Thymus (tissue), 11 donors: Measurements from ENCODE around the gene TNFAIP8L1. TPM values are rescaled to one million over a fixed set of nuclear protein-coding genes. Genes with fewer than 3 reads are reported as not detected.
A peak's percentile ranks its signal among the peaks of the same experiment; 100 is the strongest.

ENCODE experiments used
- DNase-seq, 9 donors: peaks; one replicate each; pipeline ENCODE4 v3.0.0-alpha.2; 2013; ENCODE audit warnings: low spot score in 9 of 9, low read depth in 6 of 9, missing footprints in 1 of 9
- H3K27ac ChIP-seq, 2 donors: one replicate each; pipeline ENCODE4 v1.5.1; 2013; ENCODE audit warnings: control low read depth in 1 of 2, low read depth in 1 of 2, low read length in 1 of 2, mild to moderate bottlenecking in 1 of 2, moderate library complexity in 1 of 2
- H3K27me3 ChIP-seq, 2 donors: one replicate each; pipeline ENCODE4 v1.5.1; 2013; ENCODE audit warnings: low read length in 1 of 2; ENCODE audit not compliant: control insufficient read depth in 2 of 2, insufficient read depth in 1 of 2
- H3K36me3 ChIP-seq, 2 donors: one replicate each; pipeline ENCODE4 v1.5.1; 2013; ENCODE audit warnings: low read length in 1 of 2, mild to moderate bottlenecking in 1 of 2, moderate library complexity in 1 of 2; ENCODE audit not compliant: control insufficient read depth in 2 of 2, insufficient read depth in 2 of 2
- H3K4me1 ChIP-seq, 2 donors: one replicate each; pipeline ENCODE4 v1.5.1; 2013; ENCODE audit warnings: low read length in 2 of 2; ENCODE audit not compliant: control insufficient read depth in 2 of 2, insufficient read depth in 2 of 2
- H3K4me3 ChIP-seq, 2 donors: one replicate each; pipeline ENCODE4 v1.5.1; 2013; ENCODE audit warnings: low read length in 2 of 2, control low read depth in 1 of 2, mild to moderate bottlenecking in 1 of 2
- H3K9me3 ChIP-seq, 2 donors: one replicate each; pipeline ENCODE4 v1.5.1; 2013; ENCODE audit warnings: low read length in 1 of 2, mild to moderate bottlenecking in 1 of 2; ENCODE audit not compliant: control insufficient read depth in 2 of 2, insufficient read depth in 1 of 2
- WGBS: extraction: QIAGEN DNeasy Blood & Tissue Kit; methylation state at CpG from one replicate; pipeline ENCODE4 v1.1.7; 2013; 5-methylcytosine and 5-hydroxymethylcytosine counted together
- polyA plus RNA-seq: library from polyadenylated mRNA; stranded (reverse); fragments of 200-250 nt; gene quantifications from one replicate; pipeline ENCODE4 v1.2.3, GENCODE V29; 2013
- total RNA-seq: library from RNA; stranded (reverse); fragments of 120-200 nt; gene quantifications from one replicate; pipeline ENCODE4 v1.2.4, GENCODE V29; 2013
- donor health status: healthy.

Gene TNFAIP8L1
- total and polyA plus RNA-seq, 2 donors = 5.1 to 6.9 TPM

DNA sequence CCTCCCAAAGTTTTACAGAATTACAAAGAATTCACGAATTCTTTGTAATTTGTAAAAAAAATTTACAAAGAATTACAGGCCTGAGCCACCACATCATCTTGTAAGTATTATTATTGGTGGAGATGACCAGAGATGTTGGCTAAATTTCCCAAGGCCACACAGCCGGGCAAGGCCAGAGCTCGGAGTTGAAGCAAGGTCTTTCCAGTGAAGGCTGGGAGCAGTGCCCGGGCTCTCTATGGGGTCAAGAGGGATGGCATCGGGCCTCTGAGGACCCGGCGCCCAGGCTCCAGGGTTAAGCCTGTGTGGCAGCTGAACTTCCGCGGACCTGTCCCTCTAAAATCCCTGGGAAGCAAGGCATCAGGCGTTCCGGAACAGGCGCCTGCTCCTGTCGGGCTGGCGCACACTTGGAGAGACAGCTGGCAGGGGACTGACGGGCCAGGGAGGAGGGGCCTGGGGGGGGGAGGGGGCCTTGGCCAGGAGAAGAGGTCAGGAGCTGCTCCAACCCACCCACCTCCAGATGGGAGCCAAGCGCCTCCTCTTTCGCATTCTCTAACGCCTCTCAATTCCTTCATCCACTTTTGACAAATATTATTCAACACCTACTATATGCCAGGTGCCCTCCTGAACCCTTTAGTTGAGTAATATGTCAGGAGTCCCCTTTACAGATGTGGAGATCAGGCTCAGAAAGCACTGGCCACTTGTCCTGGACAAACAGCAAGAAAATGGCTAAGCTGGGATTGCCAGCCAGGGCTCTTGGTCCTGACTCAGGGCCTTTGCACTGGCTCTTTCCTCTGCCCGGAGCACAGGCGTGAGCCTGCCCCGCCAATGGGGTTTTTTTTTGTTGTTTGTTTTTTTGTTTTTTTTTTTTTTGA lies 43.0 kb upstream of the TNFAIP8L1 start:
- H3K27me3 ChIP-seq = peaks cover 15 to 77% of the 10 kb centered on the region in 2 donors
- no peak overlapping the region for H3K27ac ChIP-seq
- no peaks in the 10 kb centered on the region for H3K9me3 ChIP-seq
- H3K4me1 ChIP-seq = peaks cover 3 to 18% of the 10 kb centered on the region in 2 donors
- H3K4me3 ChIP-seq = no peak overlapping the region
- H3K36me3 ChIP-seq = no peaks in the 10 kb centered on the region
- 56% methylated on average over 21 of the region's 21 CpGs for WGBS
- no peak for DNase-seq

DNA sequence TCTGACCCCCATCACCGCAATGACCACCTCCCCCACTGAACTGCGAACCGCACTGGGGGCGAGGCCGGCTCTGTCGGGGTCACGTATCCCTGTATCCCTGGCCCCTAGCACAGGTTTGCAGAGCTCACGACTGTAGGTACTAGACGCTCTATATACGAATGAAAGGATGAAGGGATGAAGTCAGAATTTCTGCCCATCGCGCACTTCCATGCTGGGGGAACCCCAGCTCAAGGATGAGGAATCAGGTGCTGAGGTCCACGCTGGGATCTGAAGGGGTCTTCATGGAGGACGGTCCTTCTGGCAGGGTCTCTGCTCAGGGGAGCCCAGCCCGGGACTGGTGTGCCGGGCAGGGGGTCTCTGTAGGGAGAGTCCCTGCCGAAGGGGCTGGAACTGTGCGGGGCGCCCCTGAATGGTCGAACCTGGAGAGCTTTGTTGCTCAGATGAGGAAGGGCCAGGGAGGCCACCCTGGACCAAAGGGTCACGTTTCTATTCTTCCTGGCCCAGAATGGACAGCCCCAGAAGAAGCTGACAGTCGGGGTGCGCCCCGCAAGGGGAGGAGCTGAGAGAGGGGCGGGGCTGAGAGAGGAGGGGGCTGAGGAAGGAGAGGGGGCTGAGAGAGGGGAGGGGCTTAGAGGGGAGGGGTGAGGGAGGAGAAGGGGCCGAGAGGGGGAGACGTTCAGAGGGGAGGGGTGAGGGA lies 41.9 kb upstream of the TNFAIP8L1 start:
- 11% methylated on average over 27 of the region's 27 CpGs for WGBS
- Histone ChIP-seq H3K9me3 (no peaks in the 10 kb centered on the region), H3K36me3 (no peaks in the 10 kb centered on the region), H3K4me3 (peak overlapping the region in 1 of 2 donors; percentile 12), H3K27me3 (peaks cover 15 to 67% of the 10 kb centered on the region in 2 donors), H3K27ac (peak overlapping the region in 1 of 2 donors; percentile 31), H3K4me1 (peaks cover 3 to 18% of the 10 kb centered on the region in 2 donors)
- DNase-seq = peak in 1 of 9 donors; percentile 30

DNA sequence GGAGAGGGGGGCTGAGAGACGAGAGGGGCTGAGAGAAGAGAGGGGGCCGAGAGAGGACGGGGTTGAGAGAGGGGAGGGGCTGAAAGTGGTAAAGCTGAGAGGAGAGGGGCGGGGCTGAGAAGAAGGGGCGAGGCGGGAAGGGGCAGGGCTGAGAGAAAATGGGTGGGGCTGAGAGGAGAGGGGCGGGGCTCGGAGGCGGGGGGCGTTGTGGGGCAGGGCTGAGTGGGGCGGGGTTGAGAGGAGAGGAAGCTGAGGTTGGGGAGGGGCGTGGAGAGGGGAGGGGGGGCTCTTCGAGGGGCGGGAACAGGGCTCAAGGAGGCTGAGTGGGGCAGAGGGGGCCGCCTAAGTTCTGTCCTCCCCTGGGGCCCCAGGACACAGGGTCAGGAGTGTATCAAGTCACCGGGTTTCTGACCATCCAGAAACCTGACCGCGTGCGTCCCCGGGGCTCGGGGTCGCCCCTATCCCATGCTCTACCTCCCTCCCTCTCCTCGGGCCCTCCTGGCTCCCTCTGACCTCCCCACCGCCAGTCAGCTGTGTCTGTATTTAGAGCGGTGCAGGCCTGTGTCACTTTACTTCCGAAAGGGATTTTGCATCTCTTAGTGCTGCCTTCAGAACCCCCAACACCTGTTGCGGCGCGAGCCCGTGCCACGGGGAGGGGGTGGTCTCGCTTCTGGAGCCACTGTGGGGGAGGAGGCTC lies 41.2 kb upstream of the TNFAIP8L1 start:
- peaks cover 12 to 60% of the 10 kb centered on the region in 2 donors for H3K27me3 ChIP-seq
- H3K4me3 ChIP-seq = peak overlapping the region in 1 of 2 donors; percentile 40

DNA sequence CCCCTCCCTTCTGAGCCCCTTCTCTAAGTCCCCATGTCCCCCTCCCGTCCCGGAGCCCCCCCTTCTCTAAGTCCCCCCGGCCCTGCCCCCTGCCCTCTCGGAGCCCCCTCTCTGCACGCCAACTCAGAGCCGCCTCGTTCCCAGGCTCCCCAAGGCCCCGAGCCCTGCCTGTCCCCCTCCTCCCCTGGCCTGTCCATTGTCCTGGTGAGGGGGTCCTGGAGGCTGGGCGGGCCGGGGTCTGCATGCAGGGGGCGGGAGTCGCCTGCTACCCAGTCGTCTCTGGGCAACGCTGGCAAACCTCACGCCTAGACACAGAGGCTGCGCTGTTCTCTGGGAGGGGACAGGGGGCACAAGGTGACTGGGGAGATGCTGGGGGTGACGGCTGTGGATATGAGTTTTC lies 40.6 kb upstream of the TNFAIP8L1 start:
- Histone ChIP-seq H3K9me3 (no peaks in the 10 kb centered on the region), H3K27ac (no peak overlapping the region), H3K36me3 (no peaks in the 10 kb centered on the region), H3K4me1 (peaks cover 3 to 18% of the 10 kb centered on the region in 2 donors), H3K27me3 (peaks cover 12 to 59% of the 10 kb centered on the region in 2 donors), H3K4me3 (peak overlapping the region in 1 of 2 donors; percentile 40)
- DNase-seq = no peak
- WGBS = 8% methylated on average over 17 of the region's 17 CpGs

More for the DNA sequence above, 41.2 kb upstream of the TNFAIP8L1 start:
- peak in 5 of 9 donors; percentile 43 to 74 (median 59) for DNase-seq
- H3K4me1 ChIP-seq = peaks cover 3 to 18% of the 10 kb centered on the region in 2 donors
- H3K9me3 ChIP-seq = no peaks in the 10 kb centered on the region
- WGBS = 2% methylated on average over 32 of the region's 32 CpGs
- H3K36me3 ChIP-seq = no peaks in the 10 kb centered on the region
- H3K27ac ChIP-seq = peak overlapping the region; percentile 46 to 68

DNA sequence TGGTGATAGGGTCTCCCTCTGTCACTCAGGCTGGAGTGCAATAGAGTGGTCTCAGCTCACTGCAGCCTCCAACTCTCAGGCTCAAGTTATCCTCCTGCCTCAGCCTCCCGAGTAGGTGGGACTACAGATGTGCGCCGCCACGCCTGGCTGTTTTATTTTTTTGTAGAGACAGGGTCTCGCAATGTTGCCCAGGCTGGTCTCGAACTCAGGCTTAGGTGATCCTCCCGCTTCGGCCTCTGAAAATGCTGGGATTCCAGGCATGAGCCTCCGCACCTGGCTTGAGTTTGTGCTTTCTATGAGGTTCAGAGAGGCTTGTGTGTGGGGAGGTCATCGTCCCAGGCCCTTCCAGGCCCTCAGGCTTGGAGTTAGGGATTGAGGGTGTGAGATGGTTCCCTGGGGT lies 39.2 kb upstream of the TNFAIP8L1 start:
- Histone ChIP-seq H3K4me3 (no peak overlapping the region), H3K27me3 (peaks cover 12 to 57% of the 10 kb centered on the region in 2 donors), H3K36me3 (no peaks in the 10 kb centered on the region), H3K4me1 (peaks cover 3 to 18% of the 10 kb centered on the region in 2 donors), H3K9me3 (no peaks in the 10 kb centered on the region), H3K27ac (no peak overlapping the region)
- DNase-seq = no peak
- WGBS = 94% methylated on average over 10 of the region's 10 CpGs

DNA sequence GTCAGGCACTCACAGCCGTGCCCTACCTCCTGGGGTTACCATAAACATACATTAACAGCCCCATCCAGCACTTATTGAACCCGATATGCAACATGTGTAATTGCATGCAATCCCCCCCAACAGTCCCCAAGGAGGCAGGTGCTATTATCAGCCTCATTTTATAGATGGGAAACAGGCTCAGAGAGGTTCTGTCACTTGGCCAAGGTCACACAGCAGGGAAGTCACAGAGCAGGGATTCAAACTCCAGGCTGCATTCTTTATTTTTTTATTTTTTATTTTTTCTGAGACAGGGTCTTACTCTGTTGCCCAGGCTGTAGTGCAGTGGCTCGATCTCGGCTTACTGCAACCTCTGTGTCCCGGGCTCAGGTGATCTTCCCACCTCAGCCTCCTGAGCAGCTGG lies 38.4 kb upstream of the TNFAIP8L1 start:
- no peak overlapping the region for H3K4me3 ChIP-seq
- DNase-seq = no peak
- H3K27ac ChIP-seq = no peak overlapping the region
- 81% methylated on average over 5 of the region's 5 CpGs for WGBS
- H3K4me1 ChIP-seq = peaks cover 3 to 18% of the 10 kb centered on the region in 2 donors
- H3K9me3 ChIP-seq = no peaks in the 10 kb centered on the region
- H3K27me3 ChIP-seq = peaks cover 11 to 54% of the 10 kb centered on the region in 2 donors
- H3K36me3 ChIP-seq = no peaks in the 10 kb centered on the region

DNA sequence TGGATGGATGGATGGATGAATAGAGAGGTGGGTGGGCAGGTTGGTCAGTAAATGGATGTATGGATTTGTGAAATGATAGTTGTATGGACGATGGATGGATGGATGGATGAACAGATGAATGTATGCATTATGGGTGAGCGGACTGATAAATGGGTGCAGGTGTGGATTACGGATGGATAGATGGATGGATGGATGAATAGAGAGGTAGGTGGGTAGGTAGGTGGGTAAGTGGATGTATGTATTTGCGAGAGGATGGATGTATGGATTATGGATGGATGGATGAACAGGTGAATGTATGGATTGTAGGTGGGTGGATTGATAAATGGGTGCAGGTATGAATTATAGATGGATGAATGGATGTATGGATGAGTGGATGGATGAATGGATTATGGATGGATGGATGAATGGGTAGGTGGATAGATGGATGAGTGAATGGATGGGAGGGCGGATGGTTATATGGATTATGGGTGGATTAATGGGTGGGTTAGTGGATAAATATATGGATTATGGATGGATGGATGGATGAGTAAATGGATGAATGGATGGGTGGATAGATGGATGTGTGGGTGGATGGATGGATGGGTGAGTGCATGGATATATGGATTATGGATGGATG lies 37.0 kb upstream of the TNFAIP8L1 start:
- H3K36me3 ChIP-seq = no peaks in the 10 kb centered on the region
- 92% methylated on average over 5 of the region's 5 CpGs for WGBS
- H3K4me3 ChIP-seq = no peak overlapping the region
- H3K27ac ChIP-seq = no peak overlapping the region
- H3K27me3 ChIP-seq = peaks cover 3 to 50% of the 10 kb centered on the region in 2 donors
- H3K4me1 ChIP-seq = peaks cover 3 to 19% of the 10 kb centered on the region in 2 donors
- DNase-seq = no peak
- no peaks in the 10 kb centered on the region for H3K9me3 ChIP-seq

DNA sequence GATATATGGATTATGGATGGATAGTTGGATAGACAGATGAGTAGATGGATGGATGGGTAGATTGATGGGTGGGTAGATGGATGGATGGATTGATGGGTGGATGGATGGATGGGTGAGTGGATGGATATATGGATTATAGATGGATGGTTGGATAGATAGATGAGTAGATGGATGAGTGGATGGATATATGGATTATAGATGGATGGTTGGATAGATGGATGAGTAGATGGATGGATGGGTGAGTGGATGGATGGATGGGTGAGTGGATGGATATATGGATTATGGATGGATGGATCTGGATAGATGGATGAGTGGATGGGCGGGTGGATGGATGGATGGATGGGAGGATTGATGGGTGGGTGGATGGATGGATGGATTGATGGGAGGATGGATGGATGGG lies 36.4 kb upstream of the TNFAIP8L1 start:
- 96% methylated on average over 1 of the region's 1 CpG for WGBS
- H3K27me3 ChIP-seq = peaks cover 3 to 50% of the 10 kb centered on the region in 2 donors

More for the DNA sequence above, 36.4 kb upstream of the TNFAIP8L1 start:
- Histone ChIP-seq H3K27ac (no peak overlapping the region), H3K4me1 (peaks cover 3 to 15% of the 10 kb centered on the region in 2 donors), H3K4me3 (no peak overlapping the region), H3K9me3 (no peaks in the 10 kb centered on the region), H3K36me3 (no peaks in the 10 kb centered on the region)
- no peak for DNase-seq
